HG03520 (cell line): ENCODE measurements around the gene RPUSD3.
A peak's percentile ranks its signal among the peaks of the same experiment; 100 is the strongest.

Experiments used
- ATAC-seq: cut with Tn5 transposase; IDR thresholded peaks from one replicate; pipeline ENCODE4 v1.9.1; 2021; ENCODE audit warnings: mild to moderate bottlenecking, moderate library complexity; ENCODE audit not compliant: unreplicated experiment

RPUSD3 gene

GRCh38 chr3:9806688-9807589, 36.9 kb downstream of the RPUSD3 start:
- no peak for ATAC-seq

GRCh38 chr3:9806137-9806536, 37.7 kb downstream of the RPUSD3 start:
- no peak for ATAC-seq

- ATAC-seq: no peak
These were observed 38.8 kb downstream of the RPUSD3 start for GRCh38 chr3:9804996-9805395.

- no peak for ATAC-seq
These were observed 40.3 kb downstream of the RPUSD3 start for GRCh38 chr3:9803494-9803893.

- ATAC-seq: no peak
These were observed 43.3 kb downstream of the RPUSD3 start for GRCh38 chr3:9800529-9800928.

- ATAC-seq: no peak
These were observed 46.4 kb downstream of the RPUSD3 start for GRCh38 chr3:9797196-9797945.

- no peak for ATAC-seq
These were observed 48.6 kb downstream of the RPUSD3 start for GRCh38 chr3:9795207-9795606.

GRCh38 chr3:9794400-9794799, 49.4 kb downstream of the RPUSD3 start:
- no peak for ATAC-seq

- peak; percentile 1 for ATAC-seq
These were observed 50.5 kb downstream of the RPUSD3 start for GRCh38 chr3:9793161-9793781.

GRCh38 chr3:9792405-9793160, 51.2 kb downstream of the RPUSD3 start, which contains the start of the genes ARPC4 and TADA3:
TSS of gene ARPC4 (plus strand) at chr3:9793082. CDS start at chr3:9793122, 40 bp downstream.
TSS of gene TADA3 (minus strand) at chr3:9792473. CDS start at chr3:9791466, 1,007 bp downstream.
- peak; percentile 79 for ATAC-seq

GRCh38 chr3:9791790-9792404, 51.9 kb downstream of the RPUSD3 start:
- ATAC-seq: no peak

GRCh38 chr3:9791127-9791526, 52.7 kb downstream of the RPUSD3 start:
- ATAC-seq: no peak
